IMR-90 (cell line): ENCODE data around the gene SRMS. TPM values are rescaled to one million over a fixed set of nuclear protein-coding genes. Genes with fewer than 3 reads are reported as not detected.

Experiments
- ATAC-seq: fragments of 200-7000 bp; cut with Tn5 transposase; 2 replicates; pipeline ENCODE4 v1.9.1; 2020; ENCODE audit warnings: low read depth, mild to moderate bottlenecking, moderate library complexity
- BruUV-seq: library from RNA; stranded (reverse); fragments of 400-500 nt; replicated peaks from 2 replicates; lab custom pipeline; 2021; lab: Mats Ljungman, UMichigan
- CTCF ChIA-PET: fragments of 300-600 bp; formaldehyde crosslinking; extraction: SDS; loops from one replicate; lab custom pipeline; 2021; ENCODE audit warnings: antibody characterized with exemption; lab: Yijun Ruan, JAX
- POLR2A ChIA-PET: fragments of 300-600 bp; sonication (Branson Sonifier 250); formaldehyde crosslinking; loops from one replicate; lab custom pipeline; 2022; ENCODE audit warnings: antibody characterized with exemption; ENCODE audit not compliant: unreplicated experiment; lab: Charles Lee
- DNase-seq: peaks from one replicate; pipeline ENCODE4 v3.0.0; 2013
- H2AFZ ChIP-seq: replicated peaks from 2 replicates; pipeline ENCODE3; 2013; ENCODE audit warnings: low read length, mild to moderate bottlenecking; ENCODE audit not compliant: poor library complexity
- H2AK5ac ChIP-seq: 2 replicates; pipeline ENCODE4 v1.6.1; 2013; ENCODE audit warnings: low read depth, low read length, inconsistent platforms
- H2AK9ac ChIP-seq: replicated peaks from 2 replicates; pipeline ENCODE3; 2013; ENCODE audit warnings: mild to moderate bottlenecking, low read depth, low read length, moderate library complexity; ENCODE audit not compliant: poor library complexity
- H2BK120ac ChIP-seq: 2 replicates; pipeline ENCODE4 v1.6.1; 2013; ENCODE audit warnings: low read depth, low read length, inconsistent platforms
- H2BK15ac ChIP-seq: 3 replicates; pipeline ENCODE4 v1.6.1; 2013; ENCODE audit warnings: low read depth, low read length, inconsistent platforms
- H2BK20ac ChIP-seq: 2 replicates; pipeline ENCODE4 v1.6.1; 2013; ENCODE audit warnings: low read depth, mild to moderate bottlenecking, inconsistent platforms, low read length, moderate library complexity
- H2BK5ac ChIP-seq: 2 replicates; pipeline ENCODE4 v1.6.1; 2013; ENCODE audit warnings: mild to moderate bottlenecking, low read depth, low read length, inconsistent platforms; ENCODE audit not compliant: poor library complexity, severe bottlenecking
- H3K14ac ChIP-seq: replicated peaks from 2 replicates; pipeline ENCODE4 v1.6.1; 2013; ENCODE audit warnings: low read depth, low read length, inconsistent platforms
- H3K18ac ChIP-seq: 2 replicates; pipeline ENCODE4 v1.6.1; 2013; ENCODE audit warnings: low read depth, low read length, control low read depth
- H3K23ac ChIP-seq: 2 replicates; pipeline ENCODE4 v1.6.1; 2013; ENCODE audit warnings: low read depth, low read length, inconsistent platforms
- H3K27ac ChIP-seq: 2 replicates; pipeline ENCODE4 v1.5.1; 2013; ENCODE audit warnings: mild to moderate bottlenecking, control low read depth, low read length; ENCODE audit not compliant: insufficient read depth
- H3K27me3 ChIP-seq: 2 replicates; pipeline ENCODE4 v1.6.1; 2013; ENCODE audit warnings: low read length; ENCODE audit not compliant: control insufficient read depth, insufficient read depth
- H3K36me3 ChIP-seq: 2 replicates; pipeline ENCODE4 v1.6.1; 2013; ENCODE audit warnings: low read length, mixed read lengths; ENCODE audit not compliant: control insufficient read depth, insufficient read depth
- H3K4ac ChIP-seq: 2 replicates; pipeline ENCODE4 v1.6.1; 2013; ENCODE audit warnings: low read depth, low read length, inconsistent platforms
- H3K4me1 ChIP-seq: 2 replicates; pipeline ENCODE4 v1.6.1; 2013; ENCODE audit warnings: low read length, mixed read lengths; ENCODE audit not compliant: control insufficient read depth, insufficient read depth
- H3K4me2 ChIP-seq: 2 replicates; pipeline ENCODE4 v1.6.1; 2013; ENCODE audit warnings: low read depth, mild to moderate bottlenecking, control low read depth, low read length, moderate library complexity
- H3K4me3 ChIP-seq: 2 replicates; pipeline ENCODE4 v1.5.1; 2013; ENCODE audit warnings: low read depth, mild to moderate bottlenecking, control low read depth, low read length, moderate library complexity; ENCODE audit not compliant: insufficient read depth
- H3K56ac ChIP-seq: 2 replicates; pipeline ENCODE4 v1.6.1; 2013; ENCODE audit warnings: low read length, inconsistent platforms; ENCODE audit not compliant: insufficient read depth; ENCODE audit errors: extremely low read depth
- H3K79me1 ChIP-seq, 2 experiments: 2 replicates each; pipeline ENCODE4 v1.6.1; 2013; ENCODE audit warnings: low read length in 2 of 2, inconsistent platforms in 1 of 2, low read depth in 1 of 2
- H3K9ac ChIP-seq: 2 replicates; pipeline ENCODE4 v1.6.1; 2013; ENCODE audit warnings: low read depth, low read length, control low read depth
- H3K9me1 ChIP-seq: 2 replicates; pipeline ENCODE4 v1.6.1; 2013; ENCODE audit warnings: low read length, inconsistent platforms; ENCODE audit not compliant: insufficient read depth
- H3K9me3 ChIP-seq: 2 replicates; pipeline ENCODE4 v1.6.1; 2013; ENCODE audit warnings: low read length; ENCODE audit not compliant: control insufficient read depth, insufficient read depth
- H4K20me1 ChIP-seq: 2 replicates; pipeline ENCODE4 v1.6.1; 2013; ENCODE audit warnings: low read length, inconsistent platforms; ENCODE audit not compliant: insufficient read depth
- H4K5ac ChIP-seq: 2 replicates; pipeline ENCODE4 v1.6.1; 2013; ENCODE audit warnings: mild to moderate bottlenecking, low read depth, low read length, control low read depth
- H4K8ac ChIP-seq, 2 experiments: 2 replicates each; pipeline ENCODE4 v1.6.1; 2013; ENCODE audit warnings: low read depth in 2 of 2, low read length in 2 of 2, control low read depth in 1 of 2, inconsistent platforms in 1 of 2
- H4K91ac ChIP-seq: 2 replicates; pipeline ENCODE4 v1.6.1; 2013; ENCODE audit warnings: low read depth, low read length, inconsistent platforms; ENCODE audit not compliant: insufficient read depth
- CHD1 ChIP-seq: IDR thresholded peaks from 2 replicates; pipeline ENCODE4 v1.6.1; 2012; ENCODE audit warnings: low read depth, low read length, improper control_type of control experiment
- FOS ChIP-seq: fragments of 150-350 bp; IDR thresholded peaks from 2 replicates; pipeline ENCODE4 v1.6.1; 2016; ENCODE audit warnings: low read depth, low read length
- NFE2L2 ChIP-seq: fragments of 150-350 bp; IDR thresholded peaks from 2 replicates; pipeline ENCODE4 v1.6.1; 2016; ENCODE audit warnings: low read depth, mild to moderate bottlenecking, low read length
- RAD21 ChIP-seq: IDR thresholded peaks from 2 replicates; pipeline ENCODE4 v1.6.1; 2012; ENCODE audit warnings: low read length, improper control_type of control experiment
- RCOR1 ChIP-seq: IDR thresholded peaks from 2 replicates; pipeline ENCODE4 v1.6.1; 2012; ENCODE audit warnings: mild to moderate bottlenecking, low read length, improper control_type of control experiment; ENCODE audit not compliant: insufficient replicate concordance
- SMC3 ChIP-seq: fragments of 150-350 bp; IDR thresholded peaks from 2 replicates; pipeline ENCODE4 v1.6.1; 2016; ENCODE audit warnings: low read depth, mild to moderate bottlenecking, antibody characterized with exemption, low read length, moderate library complexity
- USF2 ChIP-seq: fragments of 150-350 bp; IDR thresholded peaks from 2 replicates; pipeline ENCODE4 v1.6.1; 2017; ENCODE audit warnings: mild to moderate bottlenecking, antibody characterized with exemption, low read length, low read depth
- WGBS, 2 experiments: methylation state at CpG; one replicate each; pipeline versions ENCODE4 v1.1.5 to v1.1.7; 2013; ENCODE audit warnings: missing lambda C conversion rate in 2 of 2; ENCODE audit not compliant: insufficient read length in 1 of 2; ENCODE audit errors: extremely low coverage in 2 of 2; 5-methylcytosine and 5-hydroxymethylcytosine counted together
- dilution Hi-C: fragments of 300-500 bp; cut with HindIII; formaldehyde crosslinking; loops from one replicate; pipeline ENCODE4 v1.14.3; 2018; ENCODE audit warnings: low sequenced_read_pairs; ENCODE audit not compliant: unreplicated experiment
- in situ Hi-C: fragments of 300-500 bp; cut with MboI; formaldehyde crosslinking; loops from 3 replicates; pipeline ENCODE4 v1.14.3; 2019; ENCODE audit warnings: low sequenced_read_pairs, inconsistent platforms, mixed read lengths
- intact Hi-C: fragments of 100-400 bp; cut with micrococcal nuclease; formaldehyde crosslinking; loops from 2 replicates; pipeline ENCODE4 v1.10.0; 2022
- polyA plus RNA-seq, 3 experiments: library from polyadenylated mRNA; depleted of rRNA; stranded (reverse); fragments of >200 nt; gene quantifications; 2 replicates each; pipeline ENCODE4 v1.2.3, GENCODE V29; 2012; ENCODE audit warnings: low replicate concordance in 1 of 3
- total RNA-seq: library from RNA; depleted of rRNA; stranded (reverse); fragments of >200 nt; gene quantifications from 2 replicates; pipeline ENCODE4 v1.2.3, GENCODE V29; 2012

SRMS gene
- total and polyA plus RNA-seq, 2 of the 4 experiments (the other 2 are of a cell fraction), result not detected

DNA sequence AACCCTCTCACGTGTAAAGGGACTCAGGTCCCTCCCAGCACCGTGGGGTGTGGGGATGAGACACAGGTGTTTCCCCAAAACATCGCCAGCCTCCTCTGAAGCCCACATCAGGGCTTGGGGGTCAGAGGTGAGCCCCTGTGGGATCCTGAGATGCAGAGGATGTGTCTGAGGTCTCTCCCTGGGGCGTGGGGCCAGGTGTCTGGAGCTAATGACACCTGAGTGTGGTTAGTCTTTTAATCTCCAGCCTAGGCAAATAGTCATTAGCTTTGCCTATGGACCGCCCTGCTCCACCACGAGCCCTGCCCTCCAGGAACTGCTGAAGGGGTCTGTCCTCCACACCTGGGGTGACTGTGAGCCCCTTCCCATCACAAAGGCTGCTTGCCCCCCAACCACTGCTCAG is 1.7 kb downstream of the SRMS start:
- H3K4ac ChIP-seq, result no peak overlapping the region
- H3K27ac ChIP-seq, result no peak overlapping the region
- no TSS peak for BruUV-seq
- no peak overlapping the region for H3K9ac ChIP-seq
- no peak for ATAC-seq
- no peaks in the 10 kb centered on the region for H3K79me1 ChIP-seq
- dilution Hi-C loops (no loop called here), intact Hi-C loops (no loop called here), in situ Hi-C loops (no loop called here)
- H3K18ac ChIP-seq, result no peak overlapping the region
- no peak overlapping the region for H3K4me2 ChIP-seq
- H3K4me3 ChIP-seq, result no peak overlapping the region
- H4K5ac ChIP-seq, result no peak overlapping the region
- no peaks in the 10 kb centered on the region for H3K9me1 ChIP-seq
- WGBS, 2 experiments, result no CpG with 5 or more reads among the region's 6 CpGs
- ChIA-PET CTCF (no interaction called here), POLR2A (interaction anchor here (0.5 kb wide), 1 partner anchor 313 kb away, joined by 3 read pairs; no protein-coding TSS in a partner anchor)
- H4K91ac ChIP-seq, result no peak overlapping the region
- no peak overlapping the region for H2BK5ac ChIP-seq
- H3K36me3 ChIP-seq, result no peaks in the 10 kb centered on the region
- no peak overlapping the region for H2BK20ac ChIP-seq
- H2AK5ac ChIP-seq, result no peak overlapping the region
- no peak for DNase-seq
- no peak overlapping the region for H2AK9ac ChIP-seq
- H2BK120ac ChIP-seq, result no peak overlapping the region
- no peak overlapping the region for H3K14ac ChIP-seq
- H2BK15ac ChIP-seq, result no peak overlapping the region
- no peak overlapping the region for H3K23ac ChIP-seq
- peaks cover 40% of the 10 kb centered on the region for H3K27me3 ChIP-seq
- H4K20me1 ChIP-seq, result no peaks in the 10 kb centered on the region
- H3K9me3 ChIP-seq, result no peaks in the 10 kb centered on the region
- no peaks in the 10 kb centered on the region for H3K4me1 ChIP-seq
- H3K56ac ChIP-seq, result no peak overlapping the region
- no peak for TF ChIP-seq SMC3
- TF ChIP-seq NFE2L2, result no peak
- no peak for TF ChIP-seq RCOR1
- no peak for TF ChIP-seq CHD1
- no peak for TF ChIP-seq RAD21
- TF ChIP-seq USF2, result no peak
- TF ChIP-seq FOS, result no peak
- no peak overlapping the region for H2AFZ ChIP-seq
- H4K8ac ChIP-seq, result no peak overlapping the region
